GM18951 (cell line): ENCODE results near the gene PLAGL2.
"Not testable (repeated sequence)": the region's sequence is repeated elsewhere in the genome, so short reads cannot be mapped to it uniquely, and the experiment has no call there.

Source experiments
- POLR2A ChIP-seq: IDR thresholded peaks from 4 replicates; pipeline ENCODE4 v1.6.1; 2011; ENCODE audit warnings: mild to moderate bottlenecking; ENCODE audit not compliant: insufficient read length, insufficient read depth; ENCODE audit errors: extremely low read depth
- in situ Hi-C: fragments of 300-500 bp; cut with MboI; formaldehyde crosslinking; loops from one replicate; pipeline ENCODE4 v1.12.0; 2022; ENCODE audit warnings: low sequenced_read_pairs, mixed read lengths, inconsistent platforms; ENCODE audit not compliant: unreplicated experiment

Gene PLAGL2

DNA sequence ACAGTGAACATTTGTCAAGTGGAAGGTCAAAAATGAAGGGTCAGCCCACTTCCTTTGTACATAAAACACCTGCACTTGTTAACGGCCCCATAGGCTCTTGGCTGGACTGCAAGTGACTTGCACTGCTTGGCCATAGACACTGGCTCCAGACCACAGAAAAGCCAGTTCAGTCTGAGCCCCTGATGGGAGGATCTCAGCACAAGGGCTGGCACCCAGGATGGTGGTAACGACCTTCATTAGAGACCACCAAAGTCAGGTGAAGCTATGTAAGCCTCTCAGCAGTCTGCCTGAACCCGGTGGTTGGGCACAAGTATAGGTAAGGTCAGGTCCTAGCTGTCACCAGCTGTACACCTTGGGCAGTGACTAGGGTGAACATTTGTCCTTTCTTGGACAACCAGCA lies 16.1 kb downstream of the PLAGL2 start:
- no peak for TF ChIP-seq POLR2A
- in situ Hi-C loops = no loop called here

- in situ Hi-C loops = no loop called here
- TF ChIP-seq POLR2A = no peak
Measured at GRCh38 chr20:32190616-32191415, 16.7 kb downstream of the PLAGL2 start.

GRCh38 chr20:32189691-32190615 lies 17.6 kb downstream of the PLAGL2 start:
- in situ Hi-C loops = no loop called here
- TF ChIP-seq POLR2A = peak; percentile 7

- in situ Hi-C loops = no loop called here
- no peak for TF ChIP-seq POLR2A
Measured at GRCh38 chr20:32189123-32189410, 18.5 kb downstream of the PLAGL2 start.

DNA sequence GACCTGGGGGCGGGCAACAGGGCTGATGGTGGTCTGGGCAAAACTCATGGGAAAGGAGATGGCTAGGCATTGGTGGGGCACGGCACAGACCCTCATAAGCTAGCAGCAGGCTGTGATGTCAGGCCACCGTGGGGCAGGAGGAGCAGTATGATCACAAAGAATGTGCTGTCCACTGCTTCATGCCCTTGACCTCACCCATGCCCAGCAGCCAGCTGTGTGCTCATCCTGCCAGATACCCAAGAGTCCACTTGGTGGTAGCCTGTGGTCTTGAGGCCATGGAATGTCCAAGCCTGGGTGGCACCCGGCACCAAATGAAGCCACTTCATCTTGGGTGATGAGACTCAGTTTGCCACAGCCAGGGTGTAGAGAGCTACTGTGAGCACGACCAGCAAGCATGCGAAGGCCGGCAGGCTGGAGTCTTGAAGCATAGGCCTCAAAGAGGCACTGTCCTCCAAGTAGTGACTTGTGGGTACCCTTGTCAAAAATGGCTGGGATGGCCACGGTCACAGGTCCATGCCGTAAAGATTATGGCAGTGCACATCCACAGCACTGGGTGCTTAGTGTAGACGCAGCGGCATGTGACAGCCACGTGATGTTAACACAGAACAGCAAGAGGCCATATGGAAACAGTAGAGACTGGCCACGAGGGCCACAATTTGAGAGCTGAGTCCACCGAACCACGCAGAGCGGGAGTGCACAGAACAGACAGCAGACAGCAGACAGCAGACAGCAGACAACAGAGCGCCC lies 19.0 kb downstream of the PLAGL2 start:
- in situ Hi-C loops = no loop called here
- no peak for TF ChIP-seq POLR2A

DNA sequence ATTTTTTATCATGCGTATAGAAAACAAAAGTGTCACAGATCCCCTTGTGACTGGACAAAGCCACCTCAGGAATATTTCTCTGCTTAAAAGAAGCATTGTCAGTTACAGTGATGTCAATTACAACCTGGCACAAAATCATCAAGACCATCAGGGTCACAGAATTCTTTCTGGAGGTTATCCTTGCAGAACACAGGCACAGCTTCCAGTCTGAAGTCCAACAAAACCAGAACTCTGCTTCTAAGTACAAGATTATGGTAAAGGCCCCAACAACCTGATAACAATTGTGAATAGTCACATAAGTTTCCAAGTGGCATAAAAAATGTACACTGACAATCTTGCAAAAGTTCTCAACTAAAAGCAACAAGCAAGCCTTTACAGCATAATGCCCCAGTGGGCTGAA lies 21.0 kb downstream of the PLAGL2 start:
- in situ Hi-C loops = no loop called here
- TF ChIP-seq POLR2A = no peak

GRCh38 chr20:32184961-32185603 lies 22.5 kb downstream of the PLAGL2 start:
- in situ Hi-C loops = no loop called here
- no peak for TF ChIP-seq POLR2A

- in situ Hi-C loops = no loop called here
- TF ChIP-seq POLR2A = no peak
Measured at GRCh38 chr20:32183947-32184635, 23.5 kb downstream of the PLAGL2 start.

GRCh38 chr20:32181606-32182005 lies 25.9 kb downstream of the PLAGL2 start:
- in situ Hi-C loops = no loop called here
- no peak for TF ChIP-seq POLR2A

- in situ Hi-C loops = no loop called here
- no peak for TF ChIP-seq POLR2A
Measured at GRCh38 chr20:32179934-32180333, 27.6 kb downstream of the PLAGL2 start.

GRCh38 chr20:32179515-32179914 lies 28.0 kb downstream of the PLAGL2 start:
- TF ChIP-seq POLR2A = no peak
- in situ Hi-C loops = no loop called here

- in situ Hi-C loops = not testable (repeated sequence)
Measured at GRCh38 chr20:32177696-32178095, 29.8 kb downstream of the PLAGL2 start.
